Type B pancreatic cell (in vitro differentiated cells): ENCODE measurements around the gene RASSF8. TPM values are rescaled to one million over a fixed set of nuclear protein-coding genes. Genes with fewer than 3 reads are reported as not detected.
A peak's percentile ranks its signal among the peaks of the same experiment; 100 is the strongest.

Experiments used
- DNase-seq: peaks from one replicate; pipeline ENCODE4 v3.0.0; 2021; ENCODE audit warnings: mixed read lengths; ENCODE audit not compliant: unreplicated experiment; ENCODE audit errors: extremely low spot score
- H3K27ac Mint-ChIP-seq: 2 replicates; pipeline ENCODE4 v1.8.0; 2021; ENCODE audit warnings: mild to moderate bottlenecking, mixed read lengths
- H3K27me3 Mint-ChIP-seq: 2 replicates; pipeline ENCODE4 v1.8.0; 2021; ENCODE audit warnings: mixed read lengths
- H3K36me3 Mint-ChIP-seq: 2 replicates; pipeline ENCODE4 v1.8.0; 2021; ENCODE audit warnings: mixed read lengths
- H3K4me1 Mint-ChIP-seq: one replicate; pipeline ENCODE4 v1.8.0; 2021; ENCODE audit warnings: mixed read lengths; ENCODE audit not compliant: unreplicated experiment
- H3K4me3 Mint-ChIP-seq: 2 replicates; pipeline ENCODE4 v1.8.0; 2021; ENCODE audit warnings: mild to moderate bottlenecking, mixed read lengths
- H3K9me3 Mint-ChIP-seq: 2 replicates; pipeline ENCODE4 v1.8.0; 2021; ENCODE audit warnings: mixed read lengths
- total RNA-seq: library from RNA; stranded (reverse); gene quantifications from 2 replicates; pipeline ENCODE4 v1.2.1, GENCODE V29; 2021; ENCODE audit warnings: low replicate concordance
- TF ChIP-seq, protein P1 (sequence below): fragments of 200-600 bp; sonication (generic); conservative IDR thresholded peaks from 2 replicates; pipeline ENCODE4 v1.5.0; 2021; ENCODE audit warnings: antibody characterized with exemption, mild to moderate bottlenecking

Gene RASSF8
- total RNA-seq, 1 donor from 2014 or later = 46.3 TPM

DNA sequence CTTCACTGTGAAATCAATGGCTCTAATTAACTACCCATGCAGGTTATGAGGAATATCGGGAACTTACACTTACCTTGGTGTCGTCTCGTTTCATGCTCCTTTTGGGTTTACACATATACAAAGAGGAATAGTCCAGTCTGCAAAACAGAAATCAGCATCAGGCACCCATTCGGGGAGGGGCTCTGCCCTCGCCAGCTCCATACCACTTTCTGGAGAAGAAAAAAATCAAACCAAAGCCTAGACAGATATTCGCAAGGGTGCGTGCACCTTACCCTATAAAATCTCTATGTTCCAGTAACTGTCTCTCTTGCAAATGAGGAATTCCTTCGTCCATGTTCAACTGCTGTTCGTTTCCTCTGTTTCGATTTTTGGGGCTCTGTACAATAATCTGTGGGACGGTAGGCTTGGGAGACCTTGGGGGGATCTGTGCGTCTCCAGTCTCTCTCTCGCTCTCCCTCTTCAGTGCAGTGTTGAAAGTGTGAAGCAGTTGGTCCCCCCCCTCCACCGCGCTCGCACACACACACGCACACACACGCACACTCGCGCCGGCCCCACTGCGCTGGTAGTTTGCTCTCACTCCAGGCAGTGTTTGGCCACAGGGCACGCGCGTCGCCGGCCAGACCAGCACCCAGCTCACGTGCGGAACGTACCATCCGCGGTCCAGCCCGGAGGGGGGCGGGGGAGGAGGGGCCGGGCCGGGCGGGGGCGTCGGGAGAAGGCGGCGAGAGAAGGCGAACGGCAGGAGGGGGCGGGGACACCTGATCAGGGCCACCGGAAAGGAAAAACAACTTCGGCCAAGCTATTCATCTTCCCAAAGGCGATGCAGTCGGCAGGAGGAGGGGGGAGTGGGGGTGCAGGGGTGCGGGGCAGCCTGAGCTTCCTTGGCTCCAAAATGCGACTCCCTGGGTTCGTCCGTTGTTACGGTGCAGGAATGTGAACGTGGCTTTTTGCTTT lies 166.2 kb downstream of the RASSF8 start, which contains the start of gene BHLHE41:
TSS of gene BHLHE41 (minus strand) at position 592 of the 954 bp plus-strand sequence. CDS start at position 334, 258 bp downstream.
- peak within 1 kb of the TSS; percentile 94 for H3K4me3 Mint-ChIP-seq
- TF ChIP-seq, protein P1, sequence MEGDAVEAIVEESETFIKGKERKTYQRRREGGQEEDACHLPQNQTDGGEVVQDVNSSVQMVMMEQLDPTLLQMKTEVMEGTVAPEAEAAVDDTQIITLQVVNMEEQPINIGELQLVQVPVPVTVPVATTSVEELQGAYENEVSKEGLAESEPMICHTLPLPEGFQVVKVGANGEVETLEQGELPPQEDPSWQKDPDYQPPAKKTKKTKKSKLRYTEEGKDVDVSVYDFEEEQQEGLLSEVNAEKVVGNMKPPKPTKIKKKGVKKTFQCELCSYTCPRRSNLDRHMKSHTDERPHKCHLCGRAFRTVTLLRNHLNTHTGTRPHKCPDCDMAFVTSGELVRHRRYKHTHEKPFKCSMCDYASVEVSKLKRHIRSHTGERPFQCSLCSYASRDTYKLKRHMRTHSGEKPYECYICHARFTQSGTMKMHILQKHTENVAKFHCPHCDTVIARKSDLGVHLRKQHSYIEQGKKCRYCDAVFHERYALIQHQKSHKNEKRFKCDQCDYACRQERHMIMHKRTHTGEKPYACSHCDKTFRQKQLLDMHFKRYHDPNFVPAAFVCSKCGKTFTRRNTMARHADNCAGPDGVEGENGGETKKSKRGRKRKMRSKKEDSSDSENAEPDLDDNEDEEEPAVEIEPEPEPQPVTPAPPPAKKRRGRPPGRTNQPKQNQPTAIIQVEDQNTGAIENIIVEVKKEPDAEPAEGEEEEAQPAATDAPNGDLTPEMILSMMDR = no peak
- H3K36me3 Mint-ChIP-seq = peaks cover 14% of the 10 kb centered on the region
- peaks cover 7% of the 10 kb centered on the region for H3K4me1 Mint-ChIP-seq
- peaks cover 91% of the 10 kb centered on the region for H3K27me3 Mint-ChIP-seq
- peak within 1 kb of the TSS; percentile 91 for H3K27ac Mint-ChIP-seq
- no peaks in the 10 kb centered on the region for H3K9me3 Mint-ChIP-seq
- DNase-seq = no peak

- peaks cover 14% of the 10 kb centered on the region for H3K36me3 Mint-ChIP-seq
- peak overlapping the region; percentile 94 for H3K4me3 Mint-ChIP-seq
- peaks cover 7% of the 10 kb centered on the region for H3K4me1 Mint-ChIP-seq
- H3K27me3 Mint-ChIP-seq = peaks cover 94% of the 10 kb centered on the region
- peak; percentile 75 for DNase-seq
- TF ChIP-seq, protein P1 = no peak
- H3K27ac Mint-ChIP-seq = peak overlapping the region; percentile 91
- no peaks in the 10 kb centered on the region for H3K9me3 Mint-ChIP-seq
These were observed 167.2 kb downstream of the RASSF8 start for GRCh38 chr12:26125400-26126339.

DNA sequence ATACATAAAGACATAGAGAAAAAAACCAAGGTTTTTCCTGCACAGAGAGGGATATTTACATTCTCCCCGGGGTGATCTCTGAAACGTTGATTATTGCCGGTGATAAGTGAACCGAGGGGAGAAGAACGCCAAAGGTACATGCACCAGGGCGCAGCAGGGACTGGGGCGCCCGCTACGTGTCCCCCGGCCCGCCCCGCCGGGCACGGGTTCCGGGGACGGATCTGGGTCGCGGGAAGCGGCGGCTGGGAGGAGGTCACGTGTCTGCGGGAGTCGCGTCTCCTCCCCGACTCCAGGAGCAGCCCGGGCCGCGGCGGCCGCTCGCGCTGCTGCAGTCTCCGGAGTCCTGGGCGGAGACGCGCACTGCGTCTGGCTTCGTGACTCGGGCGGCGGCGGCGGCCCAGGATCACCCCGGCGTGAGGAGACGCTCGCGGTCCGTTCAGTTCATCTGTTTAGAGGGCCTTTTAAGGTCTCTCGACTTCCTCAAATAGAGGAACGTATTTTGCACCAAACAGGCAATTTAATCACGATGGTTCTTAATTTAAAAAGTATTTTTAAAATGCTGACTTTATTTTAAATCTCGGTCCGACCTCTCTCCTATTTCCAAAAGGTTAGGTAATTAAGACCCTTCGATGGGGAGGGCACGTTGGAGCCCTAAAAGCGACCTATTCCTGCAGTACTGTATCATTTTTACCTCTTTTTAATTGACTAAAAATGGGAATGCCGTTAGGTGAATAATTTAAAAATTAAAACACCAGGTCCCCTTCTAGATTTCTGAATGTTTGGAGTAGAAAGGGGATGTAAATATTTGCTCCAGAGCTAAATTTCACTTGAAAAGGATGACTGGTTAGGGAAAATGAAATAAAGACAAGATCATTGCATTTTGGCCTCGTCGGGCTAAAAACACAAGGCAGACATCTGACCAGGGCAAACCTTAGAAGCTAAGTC lies 168.1 kb downstream of the RASSF8 start:
- TF ChIP-seq, protein P1 = no peak
- H3K27me3 Mint-ChIP-seq = peaks cover 94% of the 10 kb centered on the region
- peak overlapping the region; percentile 94 for H3K4me3 Mint-ChIP-seq
- H3K9me3 Mint-ChIP-seq = no peaks in the 10 kb centered on the region
- peaks cover 7% of the 10 kb centered on the region for H3K4me1 Mint-ChIP-seq
- peaks cover 9% of the 10 kb centered on the region for H3K36me3 Mint-ChIP-seq
- peak; percentile 82 for DNase-seq
- H3K27ac Mint-ChIP-seq = peak overlapping the region; percentile 91

DNA sequence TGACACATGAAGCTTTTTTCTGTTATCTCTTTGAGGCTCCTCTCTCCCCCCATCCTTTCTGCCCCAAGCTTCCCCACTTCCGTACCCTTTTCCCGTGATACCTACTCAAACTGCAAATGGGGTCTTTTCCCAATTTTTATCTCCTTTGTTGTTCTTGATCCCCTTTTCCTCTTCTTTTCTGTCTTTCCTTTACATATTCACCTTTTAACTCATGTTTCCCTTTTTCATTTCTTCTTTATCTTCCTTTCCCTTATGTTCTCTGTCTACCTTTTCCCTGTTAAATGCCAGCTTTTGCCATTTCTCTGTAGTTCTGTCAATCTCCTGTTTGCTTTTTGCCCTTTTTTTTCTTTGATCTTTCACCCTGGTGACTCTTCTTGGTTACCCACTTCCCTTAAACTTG lies 168.9 kb downstream of the RASSF8 start:
- TF ChIP-seq, protein P1 = no peak
- H3K27me3 Mint-ChIP-seq = peaks cover 95% of the 10 kb centered on the region
- H3K36me3 Mint-ChIP-seq = peaks cover 9% of the 10 kb centered on the region
- peaks cover 7% of the 10 kb centered on the region for H3K4me1 Mint-ChIP-seq
- H3K4me3 Mint-ChIP-seq = peak overlapping the region; percentile 65
- H3K27ac Mint-ChIP-seq = peak overlapping the region; percentile 13
- DNase-seq = no peak
- no peaks in the 10 kb centered on the region for H3K9me3 Mint-ChIP-seq
